Nephron (organoid): ENCODE measurements around the gene NAPB.

Experiments used
- H3K27ac Mint-ChIP-seq, 3 experiments: 2 replicates each; pipeline ENCODE4 v1.8.0; 2020; ENCODE audit warnings: mixed read lengths in 3 of 3, mild to moderate bottlenecking in 2 of 3, moderate library complexity in 1 of 3
- H3K27me3 Mint-ChIP-seq: 2 replicates; pipeline ENCODE4 v1.8.0; 2021; ENCODE audit warnings: low read depth, mild to moderate bottlenecking, moderate library complexity, mixed read lengths
- H3K36me3 Mint-ChIP-seq: 2 replicates; pipeline ENCODE4 v1.8.0; 2020; ENCODE audit warnings: low read depth, mixed read lengths
- H3K4me1 Mint-ChIP-seq: 2 replicates; pipeline ENCODE4 v1.8.0; 2020; ENCODE audit warnings: mixed read lengths
- H3K4me3 Mint-ChIP-seq, 3 experiments: 2 replicates each; pipeline ENCODE4 v1.8.0; 2020; ENCODE audit warnings: mild to moderate bottlenecking in 3 of 3, mixed read lengths in 3 of 3, moderate library complexity in 2 of 3
- H3K9me3 Mint-ChIP-seq: 2 replicates; pipeline ENCODE4 v1.8.0; 2020; ENCODE audit warnings: mixed read lengths
- CTCF ChIP-seq, 3 experiments: fragments of 200-600 bp; sonication (generic); IDR thresholded peaks; one replicate each; pipeline ENCODE4 v1.5.0; 2021; ENCODE audit warnings: antibody characterized with exemption in 3 of 3; ENCODE audit not compliant: unreplicated experiment in 3 of 3

The NAPB gene

DNA sequence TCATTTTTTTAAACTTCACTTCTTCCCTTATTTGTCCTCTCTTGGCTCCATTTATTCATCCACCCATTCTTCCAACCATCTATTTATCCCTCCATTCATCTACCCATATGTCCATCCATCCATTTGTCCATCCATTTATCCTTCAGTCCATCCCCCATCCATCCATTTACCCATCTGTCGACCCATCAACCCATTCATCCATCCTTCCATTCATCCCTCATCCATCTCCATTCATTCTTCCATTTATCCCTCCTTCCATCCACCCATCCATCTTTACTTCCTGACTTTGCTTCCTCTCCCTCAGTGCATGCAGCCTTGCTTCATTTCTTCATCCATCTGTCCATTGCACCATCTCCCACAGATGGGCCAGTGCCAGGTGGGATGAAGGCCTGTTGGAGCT is 29.6 kb upstream of the NAPB start:
- no peak overlapping the region for H3K4me3 Mint-ChIP-seq
- no peak for TF ChIP-seq CTCF (IDR thresholded peaks at IDR 0.05; ENCODE audit: unreplicated experiment in 3 of 3)
- peaks cover 8% of the 10 kb centered on the region for H3K27me3 Mint-ChIP-seq
- H3K9me3 Mint-ChIP-seq = peaks cover 1% of the 10 kb centered on the region
- no peaks in the 10 kb centered on the region for H3K36me3 Mint-ChIP-seq
- no peaks in the 10 kb centered on the region for H3K4me1 Mint-ChIP-seq
- H3K27ac Mint-ChIP-seq = no peak overlapping the region

DNA sequence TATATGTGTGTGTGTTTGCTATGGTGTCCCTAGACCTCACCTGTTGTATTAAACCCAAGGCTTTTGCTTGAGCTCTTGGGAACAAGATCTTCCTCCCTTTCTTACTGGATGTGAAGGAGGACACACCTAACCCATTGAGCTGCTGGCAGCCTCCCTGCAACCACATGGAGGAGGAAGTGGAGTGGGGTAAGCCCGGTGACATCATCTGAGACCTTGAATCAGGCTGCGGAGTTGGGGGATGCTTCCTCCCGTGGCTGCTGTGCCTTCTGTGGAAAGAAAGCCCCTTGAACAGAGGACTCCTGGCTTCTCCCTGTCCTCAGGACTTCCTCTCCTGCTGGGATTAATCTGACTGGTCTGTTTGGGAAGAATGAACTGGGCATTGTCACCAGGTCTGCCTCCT is 28.1 kb upstream of the NAPB start:
- no peak for TF ChIP-seq CTCF (IDR thresholded peaks at IDR 0.05; ENCODE audit: unreplicated experiment in 3 of 3)
- Mint-ChIP-seq H3K27me3 (peaks cover 15% of the 10 kb centered on the region), H3K27ac (no peak overlapping the region), H3K36me3 (no peaks in the 10 kb centered on the region), H3K4me3 (no peak overlapping the region), H3K9me3 (no peaks in the 10 kb centered on the region), H3K4me1 (no peaks in the 10 kb centered on the region)

DNA sequence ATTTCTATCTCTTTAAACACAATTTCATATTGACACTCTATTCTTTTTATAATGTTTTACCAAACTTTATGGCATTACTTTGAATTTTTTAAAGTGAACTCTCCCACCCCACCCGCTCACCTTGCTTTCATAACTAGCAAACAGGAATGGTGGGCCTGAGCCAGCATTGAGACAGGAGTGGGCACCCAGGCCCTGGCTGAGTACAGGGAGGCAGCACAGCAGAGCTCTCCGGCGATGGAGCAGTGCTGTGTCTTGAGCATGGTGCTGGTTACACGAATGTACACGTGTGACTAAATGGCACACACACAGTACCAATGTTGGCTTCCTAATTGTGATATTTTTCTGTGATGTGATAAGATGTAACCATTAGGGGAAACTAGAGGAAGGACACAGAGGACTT is 26.9 kb upstream of the NAPB start:
- Mint-ChIP-seq H3K27me3 (peaks cover 15% of the 10 kb centered on the region), H3K27ac (no peak overlapping the region), H3K4me1 (no peaks in the 10 kb centered on the region), H3K9me3 (no peaks in the 10 kb centered on the region), H3K36me3 (no peaks in the 10 kb centered on the region), H3K4me3 (no peak overlapping the region)
- no peak for TF ChIP-seq CTCF (IDR thresholded peaks at IDR 0.05; ENCODE audit: unreplicated experiment in 3 of 3)

- H3K4me1 Mint-ChIP-seq = no peaks in the 10 kb centered on the region
- peak; percentile 27 to 32 (median 31) for TF ChIP-seq CTCF (IDR thresholded peaks at IDR 0.05; ENCODE audit: unreplicated experiment in 3 of 3)
- no peak overlapping the region for H3K27ac Mint-ChIP-seq
- H3K9me3 Mint-ChIP-seq = no peaks in the 10 kb centered on the region
- H3K4me3 Mint-ChIP-seq = no peak overlapping the region
- H3K36me3 Mint-ChIP-seq = no peaks in the 10 kb centered on the region
- H3K27me3 Mint-ChIP-seq = peaks cover 15% of the 10 kb centered on the region
Measured at GRCh38 chr20:23446505-23446904, 25.2 kb upstream of the NAPB start.

- H3K36me3 Mint-ChIP-seq = no peaks in the 10 kb centered on the region
- peaks cover 12% of the 10 kb centered on the region for H3K27me3 Mint-ChIP-seq
- H3K9me3 Mint-ChIP-seq = no peaks in the 10 kb centered on the region
- TF ChIP-seq CTCF (IDR thresholded peaks at IDR 0.05; ENCODE audit: unreplicated experiment in 3 of 3) = no peak
- no peak overlapping the region for H3K4me3 Mint-ChIP-seq
- H3K27ac Mint-ChIP-seq = no peak overlapping the region
- H3K4me1 Mint-ChIP-seq = no peaks in the 10 kb centered on the region
Measured at GRCh38 chr20:23445596-23446217, 24.4 kb upstream of the NAPB start.

DNA sequence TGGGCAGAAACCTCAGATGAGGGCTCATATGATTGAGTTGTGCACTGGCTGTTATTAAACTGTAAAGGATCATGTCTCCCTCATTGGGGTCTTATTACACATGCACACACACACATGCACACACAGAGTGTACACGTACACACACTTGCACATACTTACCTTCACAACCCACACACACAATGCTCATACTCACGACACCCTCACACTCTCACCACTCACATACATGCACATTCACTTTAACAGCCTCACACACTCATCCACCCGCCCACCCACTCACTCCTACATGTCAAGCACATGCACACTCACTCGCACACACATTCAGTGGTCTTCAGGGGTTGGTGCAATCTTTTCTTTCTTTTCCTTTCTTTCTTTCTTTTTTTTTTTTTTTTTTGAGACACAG is 23.6 kb upstream of the NAPB start:
- H3K27me3 Mint-ChIP-seq = peaks cover 11% of the 10 kb centered on the region
- no peaks in the 10 kb centered on the region for H3K9me3 Mint-ChIP-seq
- no peak for TF ChIP-seq CTCF (IDR thresholded peaks at IDR 0.05; ENCODE audit: unreplicated experiment in 3 of 3)
- H3K36me3 Mint-ChIP-seq = no peaks in the 10 kb centered on the region
- H3K27ac Mint-ChIP-seq = no peak overlapping the region
- H3K4me3 Mint-ChIP-seq = no peak overlapping the region
- no peaks in the 10 kb centered on the region for H3K4me1 Mint-ChIP-seq
